B cell (primary cell): ENCODE measurements around the gene TSBP1.

Experiments
- EZH2 ChIP-seq: IDR thresholded peaks from 2 replicates; pipeline ENCODE4 v1.6.1; 2012; ENCODE audit warnings: borderline replicate concordance, low read depth, mild to moderate bottlenecking, moderate library complexity, low read length; ENCODE audit not compliant: insufficient read depth, poor library complexity, severe bottlenecking
- TF ChIP-seq, protein P1 (sequence below): fragments of 200-600 bp; IDR thresholded peaks from one replicate; pipeline ENCODE4 v1.8.0; 2022; ENCODE audit warnings: antibody characterized with exemption, mild to moderate bottlenecking

DNA sequence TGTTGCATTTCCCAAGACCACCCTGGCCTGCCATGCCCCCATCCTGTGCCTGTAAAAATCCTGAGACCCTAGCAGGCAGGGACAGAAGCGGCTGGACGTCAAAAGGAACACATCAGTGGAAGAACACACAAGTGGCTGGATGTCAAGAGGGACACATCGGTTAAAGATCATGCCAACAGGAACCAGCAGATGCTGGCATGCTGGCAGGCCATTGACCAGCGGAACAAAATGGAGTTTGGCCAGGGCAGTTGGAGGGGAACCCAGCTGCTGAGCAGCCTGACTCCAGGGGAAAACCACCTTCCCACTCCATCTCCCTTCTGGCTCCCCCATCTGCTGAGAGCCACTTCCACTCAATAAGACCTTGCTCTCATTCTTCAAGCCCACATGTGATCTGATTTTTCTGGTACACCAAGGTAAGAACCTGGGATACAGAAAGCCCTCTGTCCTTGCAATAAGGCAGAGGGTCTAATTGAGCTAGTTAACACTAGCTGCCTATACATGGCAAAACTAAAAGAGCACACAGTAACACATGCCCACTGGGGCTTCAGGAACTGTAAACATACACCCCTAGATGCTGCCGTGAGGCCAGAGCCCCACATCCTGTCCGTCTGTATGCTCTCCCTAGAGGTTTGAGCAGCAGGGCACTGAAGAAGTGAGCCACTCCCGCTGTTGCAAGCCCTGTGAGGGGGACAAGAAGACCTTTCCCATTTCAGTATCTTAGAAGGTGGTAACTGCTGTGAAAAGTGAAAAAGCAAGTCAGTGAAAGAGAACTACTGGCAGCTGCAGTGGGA, 4.2 kb upstream of the TSBP1 start:
- TF ChIP-seq, protein P1, sequence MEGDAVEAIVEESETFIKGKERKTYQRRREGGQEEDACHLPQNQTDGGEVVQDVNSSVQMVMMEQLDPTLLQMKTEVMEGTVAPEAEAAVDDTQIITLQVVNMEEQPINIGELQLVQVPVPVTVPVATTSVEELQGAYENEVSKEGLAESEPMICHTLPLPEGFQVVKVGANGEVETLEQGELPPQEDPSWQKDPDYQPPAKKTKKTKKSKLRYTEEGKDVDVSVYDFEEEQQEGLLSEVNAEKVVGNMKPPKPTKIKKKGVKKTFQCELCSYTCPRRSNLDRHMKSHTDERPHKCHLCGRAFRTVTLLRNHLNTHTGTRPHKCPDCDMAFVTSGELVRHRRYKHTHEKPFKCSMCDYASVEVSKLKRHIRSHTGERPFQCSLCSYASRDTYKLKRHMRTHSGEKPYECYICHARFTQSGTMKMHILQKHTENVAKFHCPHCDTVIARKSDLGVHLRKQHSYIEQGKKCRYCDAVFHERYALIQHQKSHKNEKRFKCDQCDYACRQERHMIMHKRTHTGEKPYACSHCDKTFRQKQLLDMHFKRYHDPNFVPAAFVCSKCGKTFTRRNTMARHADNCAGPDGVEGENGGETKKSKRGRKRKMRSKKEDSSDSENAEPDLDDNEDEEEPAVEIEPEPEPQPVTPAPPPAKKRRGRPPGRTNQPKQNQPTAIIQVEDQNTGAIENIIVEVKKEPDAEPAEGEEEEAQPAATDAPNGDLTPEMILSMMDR, result no peak
- TF ChIP-seq EZH2, result no peak
